Neural cell (in vitro differentiated cells): ENCODE measurements around the gene RAB3GAP2. TPM values are rescaled to one million over a fixed set of nuclear protein-coding genes. Genes with fewer than 3 reads are reported as not detected.

ENCODE experiments used
- H2AFZ ChIP-seq: fragments of 200-600, 300-800 bp; sonication (generic), shearing (Covaris generic); 2 replicates; pipeline ENCODE4 v1.6.0; 2014; ENCODE audit warnings: low read depth, mild to moderate bottlenecking, antibody characterized with exemption, low read length, moderate library complexity
- H3F3A ChIP-seq: fragments of 200-600 bp; shearing (Covaris generic); 2 replicates; pipeline ENCODE4 v1.6.1; 2016; ENCODE audit warnings: mild to moderate bottlenecking, moderate library complexity, mixed read lengths, antibody characterized with exemption, low read length; ENCODE audit not compliant: insufficient read depth, poor library complexity, severe bottlenecking
- H3K27ac ChIP-seq: fragments of 200-600, 300-800 bp; sonication (generic), shearing (Covaris generic); 2 replicates; pipeline ENCODE4 v1.5.1; 2014; ENCODE audit warnings: mild to moderate bottlenecking, low read length, moderate library complexity
- H3K27me3 ChIP-seq: fragments of 300-800, 200-600 bp; sonication (generic), shearing (Covaris generic); 2 replicates; pipeline ENCODE4 v1.6.0; 2014; ENCODE audit warnings: mild to moderate bottlenecking, low read depth, low read length, moderate library complexity; ENCODE audit not compliant: insufficient read depth
- H3K36me3 ChIP-seq: fragments of 300-800, 200-600 bp; sonication (generic), shearing (Covaris generic); 2 replicates; pipeline ENCODE4 v1.5.1; 2014; ENCODE audit warnings: mild to moderate bottlenecking, antibody characterized with exemption, low read length, moderate library complexity; ENCODE audit not compliant: insufficient read depth
- H3K4me2 ChIP-seq: fragments of 300-800, 200-600 bp; sonication (generic), shearing (Covaris generic); 2 replicates; pipeline ENCODE4 v1.6.0; 2014; ENCODE audit warnings: mild to moderate bottlenecking, low read length
- H3K4me3 ChIP-seq: fragments of 300-800, 200-600 bp; sonication (generic), shearing (Covaris generic); 2 replicates; pipeline ENCODE4 v1.5.1; 2014; ENCODE audit warnings: mild to moderate bottlenecking, low read length, moderate library complexity
- H3K79me2 ChIP-seq: fragments of 200-600 bp; shearing (Covaris generic); replicated peaks from 2 replicates; pipeline ENCODE4 v1.6.0; 2014; ENCODE audit warnings: mild to moderate bottlenecking, low read length, moderate library complexity; ENCODE audit not compliant: insufficient read depth
- H3K9ac ChIP-seq: fragments of 300-800, 200-600 bp; sonication (generic), shearing (Covaris generic); 2 replicates; pipeline ENCODE4 v1.6.1; 2016; ENCODE audit warnings: mild to moderate bottlenecking, low read length, mixed read lengths
- H3K9me2 ChIP-seq: fragments of 200-600 bp; shearing (Covaris generic); 2 replicates; pipeline ENCODE4 v1.6.1; 2016; ENCODE audit warnings: mild to moderate bottlenecking, low read length, mixed read lengths; ENCODE audit not compliant: insufficient read depth
- H3K9me3 ChIP-seq: fragments of 200-600, 300-800 bp; sonication (generic), shearing (Covaris generic); 2 replicates; pipeline ENCODE4 v1.6.1; 2016; ENCODE audit warnings: mild to moderate bottlenecking, mixed run types, low read length, moderate library complexity, mixed read lengths
- H4K20me1 ChIP-seq: fragments of 200-600 bp; shearing (Covaris generic); 2 replicates; pipeline ENCODE4 v1.6.1; 2016; ENCODE audit warnings: mild to moderate bottlenecking, mixed run types; ENCODE audit not compliant: insufficient read depth
- CTCF ChIP-seq: fragments of 450-650 bp; IDR thresholded peaks from 2 replicates; pipeline ENCODE4 v1.5.1; 2014; ENCODE audit warnings: antibody characterized with exemption, mild to moderate bottlenecking, moderate library complexity; ENCODE audit not compliant: poor library complexity, severe bottlenecking
- EP300 ChIP-seq: fragments of 450-650 bp; conservative IDR thresholded peaks from 2 replicates; pipeline ENCODE4 v1.6.1; 2014; ENCODE audit warnings: antibody characterized with exemption, mild to moderate bottlenecking, moderate library complexity; ENCODE audit not compliant: poor library complexity, severe bottlenecking
- EZH2 ChIP-seq: fragments of 200-600, 300-800 bp; shearing (Covaris generic), sonication (generic); IDR thresholded peaks from 2 replicates; pipeline ENCODE4 v1.6.1; 2014; ENCODE audit warnings: antibody characterized with exemption, low read length, borderline replicate concordance, mild to moderate bottlenecking; ENCODE audit not compliant: insufficient read depth, poor library complexity, severe bottlenecking
- MXI1 ChIP-seq: fragments of 450-650 bp; conservative IDR thresholded peaks from 2 replicates; pipeline ENCODE4 v1.6.1; 2014; ENCODE audit warnings: antibody characterized with exemption, mild to moderate bottlenecking; ENCODE audit not compliant: poor library complexity, severe bottlenecking
- POLR2AphosphoS5 ChIP-seq: IDR thresholded peaks from 2 replicates; pipeline ENCODE4 v1.6.1; 2012
- RAD21 ChIP-seq: fragments of 450-650 bp; conservative IDR thresholded peaks from 2 replicates; pipeline ENCODE4 v1.6.1; 2014; ENCODE audit warnings: antibody characterized with exemption, mild to moderate bottlenecking, moderate library complexity
- REST ChIP-seq: IDR thresholded peaks from 2 replicates; pipeline ENCODE4 v1.6.1; 2012; ENCODE audit warnings: borderline replicate concordance
- SMC3 ChIP-seq: fragments of 450-650 bp; conservative IDR thresholded peaks from 2 replicates; pipeline ENCODE4 v1.6.1; 2014; ENCODE audit warnings: antibody characterized with exemption, mild to moderate bottlenecking, moderate library complexity; ENCODE audit not compliant: poor library complexity
- TAF1 ChIP-seq: IDR thresholded peaks from 2 replicates; pipeline ENCODE4 v1.6.1; 2012; ENCODE audit warnings: low read depth
- polyA plus RNA-seq: library from polyadenylated mRNA; depleted of rRNA; stranded (reverse); fragments of >200 nt; gene quantifications from 2 replicates; pipeline ENCODE4 v1.2.3, GENCODE V29; 2014

RAB3GAP2 gene
- polyA plus RNA-seq, 1 donor from 2014 or later = 39.9 TPM

DNA sequence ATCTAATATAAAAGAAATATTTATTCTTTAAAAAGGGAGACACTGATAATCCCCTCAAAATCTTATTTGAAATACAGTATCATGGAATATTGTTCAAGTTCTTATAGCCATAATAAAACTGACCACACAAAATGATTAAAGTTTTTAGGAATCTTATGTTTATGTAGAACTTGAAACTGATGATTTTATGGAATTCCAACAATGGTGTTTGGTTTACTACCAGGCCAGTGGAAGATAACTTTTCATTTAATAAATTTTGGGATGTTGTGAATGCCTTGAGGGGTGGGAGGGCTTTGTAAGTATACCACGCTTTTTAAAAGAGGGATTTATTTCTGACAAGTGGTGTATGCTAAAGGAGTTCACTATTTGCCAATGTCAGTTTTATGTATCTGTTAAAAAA is 87.7 kb downstream of the RAB3GAP2 start:
- Histone ChIP-seq H3K27ac (no peak overlapping the region), H3K4me3 (no peak overlapping the region), H3K79me2 (no peaks in the 10 kb centered on the region), H3K9ac (no peak overlapping the region), H3K9me3 (no peaks in the 10 kb centered on the region), H4K20me1 (no peaks in the 10 kb centered on the region), H3K4me2 (no peak overlapping the region), H3K9me2 (no peaks in the 10 kb centered on the region), H3K27me3 (no peaks in the 10 kb centered on the region), H3F3A (no peaks in the 10 kb centered on the region), H3K36me3 (no peaks in the 10 kb centered on the region), H2AFZ (no peak overlapping the region)
- TF ChIP-seq SMC3 (no peak), CTCF (no peak), MXI1 (no peak), RAD21 (no peak), TAF1 (no peak), POLR2AphosphoS5 (no peak), REST (no peak), EP300 (no peak), EZH2 (no peak)

DNA sequence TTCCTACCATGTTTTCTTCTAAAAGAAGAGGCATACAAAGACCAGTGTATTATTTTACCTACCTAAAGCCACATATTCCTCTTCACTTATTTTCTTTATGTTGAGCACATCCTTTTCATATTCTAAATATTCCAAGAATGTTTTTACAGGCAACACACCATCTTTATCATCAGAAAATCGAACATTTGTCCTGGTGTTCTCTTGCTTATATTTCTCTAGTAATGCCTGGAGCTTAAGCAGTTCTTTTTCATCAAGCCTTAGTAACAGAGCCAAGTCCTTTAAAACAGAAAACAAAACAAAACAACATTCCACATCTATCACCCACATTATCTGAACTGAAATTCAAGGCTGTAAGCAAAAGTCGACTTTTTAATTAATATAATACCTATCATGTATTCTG is 89.6 kb downstream of the RAB3GAP2 start:
- H3K27me3 ChIP-seq = no peaks in the 10 kb centered on the region
- H3K9me2 ChIP-seq = no peaks in the 10 kb centered on the region
- no peak overlapping the region for H3K9ac ChIP-seq
- H3K79me2 ChIP-seq = no peaks in the 10 kb centered on the region
- H3F3A ChIP-seq = no peaks in the 10 kb centered on the region
- H2AFZ ChIP-seq = no peak overlapping the region
- H3K36me3 ChIP-seq = no peaks in the 10 kb centered on the region
- no peak for TF ChIP-seq POLR2AphosphoS5
- TF ChIP-seq EP300 = no peak
- no peak for TF ChIP-seq TAF1
- no peak for TF ChIP-seq RAD21
- TF ChIP-seq MXI1 = no peak
- TF ChIP-seq CTCF = no peak
- TF ChIP-seq REST = no peak
- no peak for TF ChIP-seq EZH2
- no peak for TF ChIP-seq SMC3
- H3K9me3 ChIP-seq = no peaks in the 10 kb centered on the region
- H3K27ac ChIP-seq = no peak overlapping the region
- no peak overlapping the region for H3K4me2 ChIP-seq
- no peak overlapping the region for H3K4me3 ChIP-seq
- H4K20me1 ChIP-seq = no peaks in the 10 kb centered on the region
